Transverse colon (tissue), 4 donors: ENCODE measurements around the gene TMEM17.

ENCODE experiments used
- POLR2A ChIP-seq: fragments of 450-650 bp; IDR thresholded peaks from one replicate; pipeline ENCODE4 v1.6.1; 2016; ENCODE audit warnings: antibody characterized with exemption, mild to moderate bottlenecking, moderate library complexity
- POLR2AphosphoS5 ChIP-seq, 3 donors: sonication (generic); formaldehyde crosslinking; IDR thresholded peaks; one replicate each; pipeline ENCODE4 v1.6.1; 2016; ENCODE audit warnings: antibody characterized with exemption in 3 of 3
- TF ChIP-seq, protein P1 (sequence below), 5 experiments: fragments of 200-600 bp in 3 of 5; fragments of 450-650 bp in 2 of 5; sonication (generic) in 3 of 5; IDR thresholded peaks; 1 replicate in 2 of 5; 2 replicates in 3 of 5; pipeline ENCODE4 v1.5.1; 2016 to 2017; ENCODE audit warnings: antibody characterized with exemption in 5 of 5, inconsistent platforms in 3 of 5, mild to moderate bottlenecking in 2 of 5, moderate library complexity in 1 of 5

DNA sequence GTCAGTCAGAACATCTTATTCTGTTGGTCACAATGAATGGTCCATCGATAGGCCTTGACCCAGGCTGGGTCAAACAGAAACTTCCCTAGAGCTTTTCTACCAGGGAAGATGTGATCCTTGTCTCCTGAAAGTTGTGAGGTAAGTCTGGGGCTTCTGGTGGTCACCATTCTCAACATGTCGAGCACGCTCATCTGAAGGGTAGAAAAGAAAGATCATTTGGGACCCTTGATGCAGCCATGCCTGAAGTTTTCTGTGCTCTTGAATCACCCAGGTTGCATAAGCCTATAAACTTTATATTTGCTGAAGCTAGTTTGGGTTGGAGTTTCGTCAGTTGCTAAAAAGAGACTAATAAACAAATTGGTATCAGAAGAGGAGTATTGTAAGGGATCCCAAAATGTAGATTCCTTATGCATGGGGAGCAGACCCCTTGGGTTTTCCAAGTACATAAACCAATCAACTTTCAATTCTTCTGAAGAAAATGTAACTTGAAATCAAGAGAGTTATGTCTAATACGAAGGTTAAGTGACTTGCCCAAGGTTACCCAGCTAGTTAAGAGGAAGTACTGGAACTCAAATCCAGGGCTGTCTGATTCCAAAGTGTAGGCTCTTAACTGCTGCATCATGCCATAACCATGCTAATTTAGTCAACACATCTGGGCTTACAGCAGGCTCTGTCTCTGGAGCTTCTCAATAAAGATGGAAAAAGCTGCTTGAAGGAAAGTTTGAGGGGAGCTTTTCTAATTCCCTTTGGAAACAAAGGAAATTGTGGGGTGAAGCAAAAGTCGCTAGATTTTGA, 23.2 kb downstream of the TMEM17 start:
- no peak for TF ChIP-seq POLR2A
- TF ChIP-seq, protein P1, sequence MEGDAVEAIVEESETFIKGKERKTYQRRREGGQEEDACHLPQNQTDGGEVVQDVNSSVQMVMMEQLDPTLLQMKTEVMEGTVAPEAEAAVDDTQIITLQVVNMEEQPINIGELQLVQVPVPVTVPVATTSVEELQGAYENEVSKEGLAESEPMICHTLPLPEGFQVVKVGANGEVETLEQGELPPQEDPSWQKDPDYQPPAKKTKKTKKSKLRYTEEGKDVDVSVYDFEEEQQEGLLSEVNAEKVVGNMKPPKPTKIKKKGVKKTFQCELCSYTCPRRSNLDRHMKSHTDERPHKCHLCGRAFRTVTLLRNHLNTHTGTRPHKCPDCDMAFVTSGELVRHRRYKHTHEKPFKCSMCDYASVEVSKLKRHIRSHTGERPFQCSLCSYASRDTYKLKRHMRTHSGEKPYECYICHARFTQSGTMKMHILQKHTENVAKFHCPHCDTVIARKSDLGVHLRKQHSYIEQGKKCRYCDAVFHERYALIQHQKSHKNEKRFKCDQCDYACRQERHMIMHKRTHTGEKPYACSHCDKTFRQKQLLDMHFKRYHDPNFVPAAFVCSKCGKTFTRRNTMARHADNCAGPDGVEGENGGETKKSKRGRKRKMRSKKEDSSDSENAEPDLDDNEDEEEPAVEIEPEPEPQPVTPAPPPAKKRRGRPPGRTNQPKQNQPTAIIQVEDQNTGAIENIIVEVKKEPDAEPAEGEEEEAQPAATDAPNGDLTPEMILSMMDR (IDR thresholded peaks at IDR 0.05): no peak
- no peak for TF ChIP-seq POLR2AphosphoS5 (IDR thresholded peaks at IDR 0.05)
